ENCODE data around the gene UNC79. TPM values are rescaled to one million over a fixed set of nuclear protein-coding genes. Genes with fewer than 3 reads are reported as not detected.

Gene UNC79
- total RNA-seq, 4 donors from 2014 or later: 0.33 to 0.73 (median 0.51) TPM

GRCh38 chr14:93707475-93707874 is 276.7 kb downstream of the UNC79 start:
- in situ Hi-C loops (cut with MboI; ENCODE audit: low sequenced_read_pairs in 4 of 4) (no loop called here), intact Hi-C loops (cut with DNase I; ENCODE audit: low total_unique reads) (no loop called here)
- H3K9me3 ChIP-seq: no peaks in the 10 kb centered on the region
- no peak overlapping the region for H3K4me3 ChIP-seq
- H3K27ac ChIP-seq: no peak overlapping the region
- TF ChIP-seq POLR2A (IDR thresholded peaks at IDR 0.05) (no peak), CTCF (IDR thresholded peaks at IDR 0.05 in 4 of 5, conservative IDR thresholded peaks at IDR 0.05 in 1 of 5) (no peak)
- ATAC-seq: no peak
- no peaks in the 10 kb centered on the region for H3K4me1 ChIP-seq
- no peak for DNase-seq
- H3K27me3 ChIP-seq: peaks cover 0 to 4% (median 0%) of the 10 kb centered on the region in 3 donors
- H3K36me3 ChIP-seq: no peaks in the 10 kb centered on the region

GRCh38 chr14:93708311-93708734 is 277.6 kb downstream of the UNC79 start:
- no peak for ATAC-seq
- intact Hi-C loops (cut with DNase I; ENCODE audit: low total_unique reads): no loop called here
- peaks cover 0 to 6% (median 0%) of the 10 kb centered on the region in 3 donors for H3K27me3 ChIP-seq
- no peak overlapping the region for H3K27ac ChIP-seq
- TF ChIP-seq POLR2A (IDR thresholded peaks at IDR 0.05): no peak
- no peak for TF ChIP-seq CTCF (IDR thresholded peaks at IDR 0.05 in 4 of 5, conservative IDR thresholded peaks at IDR 0.05 in 1 of 5)
- no peak overlapping the region for H3K4me3 ChIP-seq
- in situ Hi-C loops (cut with MboI; ENCODE audit: low sequenced_read_pairs in 4 of 4): no loop called here
- H3K9me3 ChIP-seq: no peaks in the 10 kb centered on the region
- H3K36me3 ChIP-seq: no peaks in the 10 kb centered on the region
- DNase-seq: no peak
- H3K4me1 ChIP-seq: no peaks in the 10 kb centered on the region

GRCh38 chr14:93708800-93709199 is 278.1 kb downstream of the UNC79 start:
- Histone ChIP-seq H3K27ac (no peak overlapping the region), H3K27me3 (peaks cover 0 to 9% (median 0%) of the 10 kb centered on the region in 3 donors), H3K4me3 (no peak overlapping the region), H3K4me1 (no peaks in the 10 kb centered on the region), H3K9me3 (no peaks in the 10 kb centered on the region), H3K36me3 (no peaks in the 10 kb centered on the region)
- in situ Hi-C loops (cut with MboI; ENCODE audit: low sequenced_read_pairs in 4 of 4): no loop called here
- intact Hi-C loops (cut with DNase I; ENCODE audit: low total_unique reads): no loop called here
- TF ChIP-seq POLR2A (IDR thresholded peaks at IDR 0.05) (no peak), CTCF (IDR thresholded peaks at IDR 0.05 in 4 of 5, conservative IDR thresholded peaks at IDR 0.05 in 1 of 5) (no peak)
- DNase-seq (no peak), ATAC-seq (no peak)

GRCh38 chr14:93709249-93709648 is 278.5 kb downstream of the UNC79 start:
- Histone ChIP-seq H3K4me3 (no peak overlapping the region), H3K9me3 (no peaks in the 10 kb centered on the region), H3K4me1 (no peaks in the 10 kb centered on the region), H3K27ac (no peak overlapping the region), H3K27me3 (peaks cover 0 to 10% (median 0%) of the 10 kb centered on the region in 3 donors), H3K36me3 (no peaks in the 10 kb centered on the region)
- in situ Hi-C loops (cut with MboI; ENCODE audit: low sequenced_read_pairs in 4 of 4) (no loop called here), intact Hi-C loops (cut with DNase I; ENCODE audit: low total_unique reads) (no loop called here)
- TF ChIP-seq CTCF (IDR thresholded peaks at IDR 0.05 in 4 of 5, conservative IDR thresholded peaks at IDR 0.05 in 1 of 5) (no peak), POLR2A (IDR thresholded peaks at IDR 0.05) (no peak)
- ATAC-seq (no peak), DNase-seq (no peak)

All from gastrocnemius medialis (tissue), 4 donors.